Liver (tissue), 3 donors: ENCODE results near the gene SH3PXD2B.

Source experiments
- CTCF ChIP-seq: fragments of 150-350 bp; IDR thresholded peaks from 2 replicates; pipeline ENCODE4 v1.5.1; 2017; ENCODE audit warnings: improper control_type of control experiment, low read depth, low read length; ENCODE audit not compliant: missing input control
- EGR1 ChIP-seq, 2 donors: IDR thresholded peaks; 2 replicates each; pipeline ENCODE4 v1.6.1; 2016 to 2018; ENCODE audit warnings: antibody characterized with exemption in 2 of 2, low read depth in 2 of 2
- FOXA2 ChIP-seq: IDR thresholded peaks from 2 replicates; pipeline ENCODE4 v1.6.1; 2016; ENCODE audit warnings: antibody characterized with exemption
- JUND ChIP-seq, 2 donors: IDR thresholded peaks; 2 replicates each; pipeline ENCODE4 v1.6.1; 2016; ENCODE audit warnings: antibody characterized with exemption in 2 of 2
- RAD21 ChIP-seq, 2 donors: IDR thresholded peaks; 2 replicates each; pipeline ENCODE4 v1.6.1; 2016; ENCODE audit warnings: antibody characterized with exemption in 2 of 2, mild to moderate bottlenecking in 2 of 2
- REST ChIP-seq: IDR thresholded peaks from 2 replicates; pipeline ENCODE4 v1.6.1; 2016; ENCODE audit warnings: antibody characterized with exemption, mild to moderate bottlenecking
- RXRA ChIP-seq, 2 donors: IDR thresholded peaks; 2 replicates each; pipeline ENCODE4 v1.6.1; 2017 to 2018; ENCODE audit warnings: antibody characterized with exemption in 2 of 2, mild to moderate bottlenecking in 1 of 2
- SP1 ChIP-seq: IDR thresholded peaks from 2 replicates; pipeline ENCODE4 v1.6.1; 2018; ENCODE audit warnings: antibody characterized with exemption, mild to moderate bottlenecking
- TAF1 ChIP-seq: conservative IDR thresholded peaks from 2 replicates; pipeline ENCODE4 v1.6.1; 2016; ENCODE audit warnings: antibody characterized with exemption, mild to moderate bottlenecking
- ZBTB33 ChIP-seq: IDR thresholded peaks from 2 replicates; pipeline ENCODE4 v1.6.1; 2016; ENCODE audit warnings: antibody characterized with exemption
- donor health status: healthy.
- donor health status: healthy.

GRCh38 chr5:172313915-172314314 lies 140.4 kb downstream of the SH3PXD2B start:
- no peak for TF ChIP-seq CTCF
- no peak for TF ChIP-seq RXRA (IDR thresholded peaks at IDR 0.05)
- TF ChIP-seq REST: no peak
- TF ChIP-seq RAD21 (IDR thresholded peaks at IDR 0.05): no peak
- no peak for TF ChIP-seq ZBTB33
- no peak for TF ChIP-seq JUND (IDR thresholded peaks at IDR 0.05)
- no peak for TF ChIP-seq FOXA2
- TF ChIP-seq TAF1: no peak
- TF ChIP-seq EGR1 (IDR thresholded peaks at IDR 0.05; ENCODE audit: low read depth in 2 of 2): no peak
- no peak for TF ChIP-seq SP1
